NOMO-1 treated with DMSO at 0.1 percent for 48 hours (cell line): Measurements from ENCODE around the gene KRT75.
"Not testable (repeated sequence)": the region's sequence is repeated elsewhere in the genome, so short reads cannot be mapped to it uniquely, and the experiment has no call there.

ENCODE experiments used
- DNase-seq: peaks from one replicate; lab custom pipeline; 2025; ENCODE audit not compliant: unreplicated experiment; lab: John Stamatoyannopoulos, UW

The KRT75 gene

DNA sequence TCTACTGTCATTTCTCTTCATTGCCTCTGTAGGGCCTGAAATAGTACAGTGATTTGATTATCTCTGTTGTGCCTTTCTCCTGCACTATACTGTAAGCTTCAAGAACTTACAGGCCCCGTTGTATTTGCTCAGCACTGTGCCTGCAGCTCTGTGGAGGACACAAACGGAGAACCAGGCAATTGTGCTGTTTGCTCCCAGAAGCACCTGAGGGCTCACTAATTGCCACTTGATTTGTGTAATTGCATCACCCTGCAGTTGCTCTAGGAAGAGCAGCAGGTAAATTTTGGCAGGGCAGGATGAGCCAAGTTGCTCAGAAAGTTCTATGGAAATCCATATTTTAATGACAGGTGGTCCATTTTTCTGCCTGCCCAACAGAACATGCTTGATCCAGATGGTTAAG is 16.4 kb downstream of the KRT75 start:
- DNase-seq = no peak

DNA sequence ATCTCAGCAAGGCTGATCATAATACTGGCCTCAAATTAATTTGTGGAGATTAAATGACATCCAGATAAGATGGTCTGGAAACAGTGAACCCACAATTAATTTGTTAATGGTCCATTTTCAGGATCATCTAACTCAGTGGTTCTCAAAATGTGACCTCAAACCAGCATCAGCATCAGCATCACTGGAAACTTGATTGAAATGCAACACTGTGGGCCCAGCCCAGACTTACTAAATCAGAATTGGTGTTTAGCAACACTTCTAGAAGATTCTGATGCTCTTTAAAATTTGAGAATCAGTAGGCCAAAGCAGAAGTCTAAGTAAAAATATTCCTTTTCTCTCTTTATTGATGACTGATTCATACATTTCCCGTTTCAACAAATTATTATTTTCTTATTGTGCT is 17.4 kb downstream of the KRT75 start:
- DNase-seq = no peak

DNA sequence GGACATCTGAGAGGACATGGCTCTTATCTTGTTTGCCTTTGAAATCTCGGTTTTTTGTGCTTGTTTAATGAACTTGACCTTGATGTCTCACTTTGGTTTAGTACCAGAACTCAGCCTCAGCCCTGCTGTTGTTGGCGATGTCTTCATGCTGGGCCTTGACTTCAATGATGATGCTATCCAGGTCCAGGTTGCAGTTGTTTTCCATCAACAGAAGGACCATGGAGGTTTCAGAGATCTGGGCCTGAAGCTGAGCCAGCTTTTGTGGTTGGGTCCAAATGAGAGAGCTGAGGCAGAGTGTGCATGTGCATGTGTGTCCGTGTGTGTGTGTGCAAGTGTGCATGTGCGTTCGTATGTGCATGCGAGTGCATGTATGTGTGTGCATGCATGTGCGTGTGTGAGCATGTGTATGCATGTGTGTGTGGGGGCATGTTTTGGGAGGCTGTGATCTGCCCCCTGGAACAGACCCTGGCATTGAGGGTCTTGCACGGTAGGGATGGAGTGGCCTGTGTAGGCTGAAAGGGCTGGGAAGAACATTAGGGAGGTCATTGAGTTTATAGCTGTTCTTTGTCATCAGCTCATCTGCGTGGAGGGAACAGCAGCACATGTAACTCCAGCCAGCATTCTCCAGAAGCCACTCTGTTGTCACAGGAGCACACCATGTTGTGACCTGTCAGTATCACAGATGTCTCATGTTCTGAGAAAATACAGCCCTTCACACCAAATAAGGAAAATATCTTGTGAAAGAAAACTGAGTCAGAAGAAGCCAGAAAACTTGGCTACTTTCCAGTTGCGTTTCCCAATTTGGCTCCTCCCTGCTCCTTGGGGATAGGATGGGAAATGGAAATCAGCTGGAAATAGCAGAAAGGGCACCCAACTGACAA is 18.1 kb downstream of the KRT75 start:
- no peak for DNase-seq

DNA sequence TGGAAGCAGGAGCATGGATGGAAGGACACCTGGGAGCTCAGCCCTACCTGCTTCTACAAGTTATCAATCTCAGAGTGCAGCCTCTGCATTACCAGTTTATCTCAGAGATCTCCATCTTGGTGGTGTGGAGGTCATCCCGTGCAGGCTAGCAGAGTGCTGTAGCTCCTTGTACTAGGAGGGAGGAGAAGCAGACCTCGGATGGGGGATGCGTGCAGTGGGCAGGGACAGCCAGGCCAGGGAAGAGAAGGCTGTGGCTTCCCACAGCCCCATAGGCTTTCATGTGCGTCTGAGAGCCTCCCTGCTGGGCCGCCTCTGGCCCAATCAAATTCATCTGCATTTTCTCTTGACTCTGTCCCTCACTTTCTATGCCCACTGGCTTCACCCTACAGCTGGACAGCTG is 19.2 kb downstream of the KRT75 start:
- DNase-seq = no peak

DNA sequence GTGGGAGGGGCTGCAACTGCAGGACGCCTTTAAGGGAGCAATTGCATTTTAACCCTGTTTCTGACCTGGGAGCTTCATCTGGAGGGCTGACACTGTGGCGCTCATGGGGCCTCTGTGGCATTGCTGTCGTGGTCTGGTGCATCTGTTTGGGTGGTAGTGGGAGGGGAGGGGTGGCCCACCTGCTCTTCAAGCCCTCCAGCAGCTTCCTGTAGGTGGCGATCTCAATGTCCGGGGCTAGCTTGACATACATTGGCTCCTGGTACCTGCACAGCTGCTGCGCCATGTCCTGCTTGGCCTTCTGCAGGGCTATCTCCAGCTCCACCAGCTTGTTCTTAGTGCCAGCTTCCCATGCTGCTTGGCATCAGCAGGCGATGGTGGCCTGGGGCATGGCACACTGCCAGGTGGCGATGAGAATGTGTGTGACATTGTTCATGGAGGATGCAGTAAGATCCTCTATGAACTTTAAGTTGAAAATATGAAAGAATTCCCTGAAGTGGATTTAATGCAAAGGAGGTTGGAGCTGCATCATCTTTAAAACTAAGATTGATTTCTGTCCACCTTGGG is 20.3 kb downstream of the KRT75 start:
- no peak for DNase-seq

DNA sequence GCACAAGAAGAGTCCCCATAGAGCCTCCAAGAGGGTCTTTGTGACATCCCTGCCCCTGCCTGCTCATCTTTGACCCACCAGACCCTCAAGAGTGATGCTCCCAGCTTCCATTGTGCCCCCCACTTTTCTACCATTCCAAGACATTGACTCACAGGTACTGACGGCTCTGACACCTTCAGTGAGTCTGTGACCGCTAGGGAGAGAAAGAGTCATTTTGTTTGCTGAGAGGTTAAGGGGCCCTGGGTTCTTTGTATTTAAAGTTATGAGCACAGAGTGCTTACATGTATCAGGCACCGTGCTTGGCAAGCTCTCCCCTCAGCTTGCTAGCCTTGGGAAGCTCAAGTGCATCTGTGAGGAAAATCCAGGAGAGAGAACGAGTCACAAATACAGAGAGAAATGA is 21.0 kb downstream of the KRT75 start:
- DNase-seq = no peak

DNA sequence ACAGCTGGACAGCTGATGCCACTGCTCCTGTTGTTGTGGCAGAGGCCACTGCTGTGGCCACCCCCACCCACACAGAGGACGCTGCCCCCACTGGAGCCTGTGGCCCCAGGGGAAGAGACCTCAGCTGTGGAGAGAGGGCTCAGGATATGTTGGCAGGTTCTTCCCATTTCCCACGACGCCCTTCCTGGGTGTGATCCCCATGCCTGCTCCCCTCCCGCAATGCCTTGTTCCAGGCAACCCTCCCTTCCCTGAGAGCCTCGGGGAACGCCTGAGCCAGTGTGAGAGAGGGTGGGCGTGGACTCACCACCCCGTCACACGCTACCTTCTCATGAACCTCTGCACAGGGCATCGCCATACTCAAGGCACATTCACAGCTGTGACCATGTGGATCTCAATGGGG is 22.4 kb downstream of the KRT75 start:
- no peak for DNase-seq

DNA sequence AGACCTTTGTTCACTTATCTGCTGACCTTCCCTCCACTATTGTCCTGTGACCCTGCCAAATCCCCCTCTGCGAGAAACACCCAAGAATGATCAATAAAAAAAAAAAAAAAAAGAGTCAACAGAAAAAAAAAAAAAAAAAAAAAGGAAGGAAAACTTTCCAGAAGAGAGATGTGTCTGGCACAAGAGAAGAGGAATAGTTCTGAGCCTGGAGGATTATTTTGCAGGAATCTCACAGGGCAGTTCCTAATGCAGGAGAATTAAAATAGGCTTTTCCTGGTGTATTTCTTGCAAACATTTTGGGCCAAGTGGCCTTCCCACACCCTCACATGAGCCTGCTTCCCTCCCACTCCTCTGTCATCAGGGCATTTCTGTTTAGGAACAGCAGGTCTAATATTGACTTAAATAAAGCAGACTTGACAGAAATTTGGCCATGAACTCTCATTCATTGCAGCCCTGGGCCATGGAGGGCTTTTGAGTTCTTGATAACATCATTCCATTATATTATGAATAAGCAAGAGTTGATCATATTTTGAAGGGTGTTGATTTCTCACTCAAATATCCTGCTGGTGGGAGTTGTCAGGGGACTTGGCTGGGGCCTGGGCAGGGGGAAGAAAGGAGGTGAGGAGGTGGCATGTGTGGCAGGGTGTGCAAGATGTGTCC is 23.5 kb downstream of the KRT75 start:
- not testable (repeated sequence) for DNase-seq

DNA sequence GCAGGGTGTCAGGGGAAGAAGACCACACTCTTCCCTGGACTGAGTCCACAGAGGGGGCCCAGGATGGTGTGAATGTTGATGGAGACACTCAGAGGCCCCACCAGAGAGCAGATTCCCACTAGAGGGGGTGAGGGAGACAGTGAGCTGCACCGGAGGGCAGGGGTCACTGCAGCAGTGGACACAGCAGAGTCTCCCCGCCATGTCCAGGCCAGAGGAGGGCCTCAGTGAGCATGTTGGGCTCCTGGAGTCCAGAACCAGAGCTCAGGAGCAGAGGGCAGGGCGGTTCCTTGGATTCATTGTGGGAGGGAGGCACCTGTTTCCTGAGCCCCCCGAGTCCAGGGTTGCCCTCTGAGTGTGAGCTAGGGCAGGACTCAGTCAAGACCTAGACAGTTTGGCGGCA is 26.3 kb downstream of the KRT75 start:
- no peak for DNase-seq

DNA sequence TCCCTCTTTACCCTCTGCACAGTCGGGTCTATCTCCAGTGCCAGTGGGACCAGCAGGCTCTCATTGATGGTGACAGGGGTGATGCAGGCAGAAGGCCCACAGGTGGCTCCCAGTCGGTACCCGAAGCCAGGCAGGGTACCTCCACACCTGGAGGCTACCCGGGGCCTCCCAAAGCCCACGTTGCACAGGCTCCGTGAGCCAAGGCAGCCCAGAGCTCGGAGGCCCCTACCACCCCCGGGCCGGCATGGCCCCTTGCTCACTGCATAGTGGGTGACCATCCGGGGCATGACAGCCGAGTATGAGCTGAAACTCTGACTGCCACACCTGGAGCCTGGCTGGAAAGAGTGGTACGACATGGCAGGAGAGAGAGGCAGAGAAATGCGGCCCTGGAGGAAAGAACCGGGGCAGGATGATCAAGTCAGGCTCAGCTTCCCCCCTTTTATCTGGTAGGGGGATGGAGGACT is 28.2 kb downstream of the KRT75 start, which contains the start of gene KRT82:
Gene KRT82 (minus strand): TSS at position 414 of the 464 bp plus-strand sequence. CDS start 58 bp downstream, at position 356.
- DNase-seq = no peak

DNA sequence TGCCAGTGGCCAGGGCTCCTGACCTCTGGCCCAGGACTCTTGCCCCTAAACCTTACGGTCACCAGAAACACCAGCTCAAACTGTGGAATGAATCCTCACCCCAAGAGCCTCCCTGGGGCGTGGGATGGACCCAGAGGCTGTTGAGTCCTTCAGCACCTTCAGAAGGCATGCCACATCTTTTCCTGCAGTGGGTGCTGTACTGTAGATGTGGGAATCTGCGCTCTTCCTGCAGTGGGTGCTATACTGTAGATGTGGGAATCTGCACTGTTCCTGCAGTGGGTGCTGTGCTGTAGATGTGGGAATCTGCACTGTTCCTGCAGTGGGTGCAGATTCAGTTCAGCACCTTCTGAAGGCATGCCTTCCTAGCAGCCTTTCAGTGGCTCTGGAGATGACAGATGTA is 29.2 kb downstream of the KRT75 start:
- DNase-seq = no peak

DNA sequence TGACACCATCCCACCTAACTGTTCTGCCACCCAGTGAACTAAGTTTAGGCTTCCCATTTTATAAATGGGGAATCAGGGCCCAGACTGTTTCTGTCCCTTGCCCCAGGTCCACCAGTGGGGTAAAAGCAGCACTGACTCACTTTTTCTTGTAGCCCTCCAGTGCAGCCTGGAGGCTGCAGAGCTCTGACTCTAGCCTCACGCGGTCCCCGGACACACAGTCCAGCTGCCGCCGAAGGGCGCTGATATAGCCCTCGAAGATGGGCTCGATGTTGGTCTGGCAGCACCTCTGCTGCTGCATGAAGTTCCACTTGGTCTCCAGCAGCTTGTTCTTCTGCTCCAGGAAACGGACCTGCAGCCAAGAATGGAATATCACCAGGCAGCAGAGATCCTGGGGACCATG is 30.6 kb downstream of the KRT75 start:
- no peak for DNase-seq

DNA sequence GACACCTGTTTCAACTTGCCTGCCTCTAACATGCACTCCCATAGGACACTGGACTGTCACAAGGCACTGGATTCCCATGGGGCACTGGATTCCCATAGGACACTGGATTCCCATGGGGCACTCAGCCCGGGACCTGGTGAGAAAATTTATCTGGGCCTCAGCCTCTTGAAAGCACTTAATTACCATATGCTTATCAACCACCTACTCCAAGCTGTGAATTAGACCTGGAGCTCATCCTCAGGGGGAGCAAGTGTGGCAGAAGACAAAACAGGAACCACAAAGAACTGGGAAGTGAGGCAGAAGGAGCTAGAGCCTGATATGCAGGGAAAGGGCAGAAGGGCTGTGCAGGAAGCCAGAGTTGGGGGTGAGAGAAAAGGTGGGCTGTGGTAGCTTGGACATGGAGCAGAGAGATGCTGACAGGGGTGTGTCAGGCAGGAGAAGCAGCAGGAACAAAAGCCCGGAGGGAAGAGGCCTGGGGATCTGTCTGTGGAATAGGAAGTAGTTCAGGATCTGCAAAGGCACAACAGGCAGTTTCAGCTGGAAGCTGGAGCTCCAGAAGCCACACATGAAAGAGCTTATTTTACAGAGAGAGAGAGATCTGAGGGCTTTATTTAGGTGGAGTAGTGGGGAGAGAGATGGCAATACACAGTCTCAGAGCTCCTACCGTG is 31.2 kb downstream of the KRT75 start:
- DNase-seq = no peak

DNA sequence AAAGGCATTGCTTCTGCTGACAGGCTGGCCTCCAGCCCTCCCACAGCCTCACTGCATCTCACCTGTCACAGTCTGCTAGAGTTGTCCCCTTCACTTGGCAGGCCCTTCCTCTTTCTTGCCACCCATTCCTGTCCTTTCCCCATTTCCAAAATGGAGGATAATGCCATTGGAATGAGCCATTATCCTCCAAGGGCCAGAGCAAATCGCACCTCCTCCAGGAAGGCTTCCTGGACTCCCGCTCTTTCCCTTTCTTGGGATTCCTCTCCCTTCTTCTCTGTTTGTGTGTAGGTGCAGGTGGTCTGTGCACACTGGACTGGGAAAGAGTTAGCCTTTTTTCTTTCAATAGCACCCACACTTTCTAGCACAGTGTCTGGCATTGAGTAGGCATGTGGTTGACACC is 31.8 kb downstream of the KRT75 start:
- DNase-seq = no peak

DNA sequence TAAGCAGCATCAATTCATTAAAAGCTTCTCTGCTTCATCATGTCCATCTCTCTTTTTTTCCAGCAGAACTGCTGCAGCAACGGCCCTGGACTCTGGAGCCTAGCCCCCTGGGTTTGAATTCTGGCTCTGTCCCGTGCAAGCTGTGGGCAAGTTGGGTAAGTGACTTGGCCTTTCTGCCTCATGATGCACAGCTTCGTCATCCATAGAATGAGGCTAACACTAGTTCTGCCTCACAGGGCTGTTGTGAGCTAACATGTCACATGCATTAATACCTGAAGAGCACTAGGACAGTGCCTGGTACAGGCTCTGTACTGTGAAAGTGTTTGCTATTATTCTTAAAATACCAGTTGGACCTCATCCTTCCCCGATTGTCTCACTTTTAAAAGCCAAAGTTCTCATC is 32.2 kb downstream of the KRT75 start:
- DNase-seq = no peak

DNA sequence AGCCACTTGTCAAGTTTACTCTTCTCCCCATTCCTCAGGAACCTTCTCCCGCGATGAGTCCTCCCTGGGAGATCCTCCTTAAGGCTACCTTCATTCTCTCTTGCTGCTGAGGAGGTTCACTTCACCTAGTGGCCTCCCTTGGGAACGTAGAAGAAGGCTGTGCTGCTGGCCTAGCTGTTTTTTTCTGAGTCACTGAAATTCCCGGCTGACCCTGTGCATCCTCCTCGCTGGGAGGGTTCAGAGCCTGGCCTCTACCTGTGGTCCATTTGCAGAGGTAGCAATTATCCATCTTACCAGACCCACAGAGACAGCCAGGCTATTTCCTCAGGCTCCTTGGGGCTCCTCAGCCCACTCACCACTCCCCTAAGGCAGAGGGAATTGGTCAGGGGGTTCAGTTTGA is 32.6 kb downstream of the KRT75 start:
- DNase-seq = no peak

DNA sequence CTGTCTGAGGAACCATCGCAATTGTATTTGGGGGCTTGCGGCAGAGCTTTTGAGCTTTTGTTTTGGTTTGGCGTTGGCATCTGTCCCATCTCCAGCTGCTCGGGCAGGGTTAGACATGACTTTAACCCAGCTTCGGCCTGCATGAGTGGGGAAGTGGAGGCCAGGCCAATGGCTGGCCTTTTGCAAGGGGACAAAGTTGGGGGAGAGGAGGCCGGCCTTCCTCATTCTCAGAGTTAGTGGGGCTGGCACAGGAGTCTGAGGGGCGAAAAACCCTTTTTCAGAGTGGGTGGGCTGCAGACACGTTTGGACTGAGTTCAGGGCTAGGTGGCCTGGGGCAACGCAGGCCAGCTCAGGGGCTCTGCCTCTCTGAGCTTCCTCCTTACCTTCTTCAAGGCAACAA is 33.3 kb downstream of the KRT75 start:
- no peak for DNase-seq

DNA sequence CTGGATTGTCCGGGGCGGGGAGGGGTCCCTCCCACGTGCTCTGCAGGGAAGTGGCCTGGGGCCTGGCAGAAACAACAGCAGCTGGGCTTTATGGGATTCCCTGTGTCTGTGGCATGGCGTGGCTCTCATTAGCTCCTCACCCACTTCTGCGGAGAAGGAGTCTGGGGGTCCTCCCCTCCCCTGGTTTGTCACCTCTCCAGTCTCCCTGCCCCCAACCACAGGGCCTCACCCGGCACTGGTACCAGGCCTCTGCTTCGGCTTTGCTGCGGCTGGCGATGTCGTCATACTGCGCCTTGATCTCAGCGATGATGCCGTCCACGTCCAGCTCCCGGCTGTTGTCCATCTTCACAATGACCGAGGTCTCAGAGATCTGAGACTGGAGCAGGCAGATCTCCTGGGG is 34.4 kb downstream of the KRT75 start:
- no peak for DNase-seq

DNA sequence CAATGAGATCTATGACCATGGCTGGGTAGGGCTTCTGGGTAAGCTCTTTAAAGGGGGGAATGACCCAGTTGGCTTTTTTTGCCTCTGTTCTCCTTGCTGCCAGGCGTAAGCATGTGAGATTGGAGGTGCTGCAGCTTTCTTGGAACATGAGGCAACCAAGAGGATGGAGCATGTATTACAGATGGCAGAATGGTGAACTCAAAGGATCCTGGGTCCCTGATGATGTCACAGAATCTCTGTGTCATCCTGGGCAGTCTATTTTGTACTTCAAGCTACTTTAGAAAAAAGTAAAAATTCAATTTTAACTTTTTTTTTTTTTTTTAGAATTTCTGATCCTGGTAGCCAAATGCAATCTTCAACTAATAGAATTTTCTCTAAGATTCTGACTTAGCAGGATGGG is 36.0 kb downstream of the KRT75 start:
- DNase-seq = no peak

DNA sequence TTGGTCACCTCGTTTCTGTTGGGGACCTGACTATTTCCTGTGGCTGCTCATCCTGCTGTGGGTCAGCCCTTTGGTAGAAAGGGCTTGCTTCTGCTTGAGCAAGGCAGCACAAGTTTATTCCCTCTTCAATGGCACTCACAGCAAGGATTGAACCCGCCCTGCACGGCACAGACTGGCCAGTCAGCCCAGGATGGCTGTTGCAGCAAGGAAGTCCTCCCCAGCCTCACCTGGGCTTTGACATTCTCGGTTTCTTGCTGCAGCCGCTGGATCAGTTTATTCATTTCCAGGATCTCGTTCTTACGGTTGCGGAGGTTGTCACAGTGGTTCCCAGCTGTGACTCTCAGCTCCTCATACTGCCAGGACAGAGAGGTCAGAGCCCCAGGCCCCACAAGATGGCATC is 37.5 kb downstream of the KRT75 start:
- DNase-seq = no peak

DNA sequence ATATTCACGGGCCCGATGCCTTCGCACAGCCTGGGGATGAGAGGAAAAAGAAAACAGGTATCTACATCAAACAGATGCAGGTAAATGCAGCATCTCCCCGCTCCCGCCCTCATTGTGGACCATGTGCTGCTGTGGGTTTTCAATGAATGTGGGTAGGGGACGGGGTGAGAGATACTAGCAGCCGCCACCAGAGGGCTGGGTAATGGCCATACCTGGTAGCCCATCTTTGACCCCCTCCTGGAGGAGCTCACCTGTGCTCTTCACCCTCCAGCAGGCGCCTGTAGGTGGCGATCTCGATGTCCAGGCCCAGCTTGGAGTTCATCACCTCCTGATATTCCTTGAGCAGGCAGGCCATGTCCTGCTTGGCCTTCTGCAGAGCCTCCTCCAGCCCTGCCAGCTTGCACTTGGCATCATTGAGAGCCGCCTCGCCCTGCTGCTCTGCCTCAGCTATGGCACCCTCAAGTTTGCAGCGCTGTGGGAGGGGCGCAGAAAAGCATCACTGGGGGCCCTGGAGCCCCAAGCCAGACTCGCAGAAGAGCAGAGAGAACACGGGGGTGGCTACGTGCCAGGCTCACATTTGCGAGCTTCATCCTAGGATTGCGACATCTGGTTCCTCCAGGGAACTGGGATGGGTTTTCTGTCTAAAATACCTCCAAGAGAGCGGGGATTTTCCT is 38.3 kb downstream of the KRT75 start:
- DNase-seq = no peak
